Measurements from ENCODE around the gene SSBP3.

DNA sequence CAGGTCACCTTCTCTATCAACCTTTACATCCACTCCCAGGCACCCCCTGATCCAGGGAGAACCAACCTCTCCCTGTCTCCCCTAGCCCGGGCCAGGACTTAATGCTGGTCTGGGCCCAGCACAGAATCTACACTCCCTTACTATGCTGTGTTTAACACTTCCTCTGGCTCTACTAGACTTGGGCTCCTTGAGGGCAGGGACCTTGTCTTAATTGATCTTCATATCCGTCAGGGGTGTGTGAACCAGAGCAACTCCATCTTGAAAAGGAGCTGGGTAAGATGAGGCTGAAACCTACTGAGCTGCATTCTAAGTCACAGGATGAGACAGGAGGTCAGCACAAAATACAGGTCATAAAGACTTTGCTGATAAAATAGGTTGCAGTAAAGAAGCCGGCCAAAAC is 98.9 kb downstream of the SSBP3 start:
- TF ChIP-seq, protein P1, sequence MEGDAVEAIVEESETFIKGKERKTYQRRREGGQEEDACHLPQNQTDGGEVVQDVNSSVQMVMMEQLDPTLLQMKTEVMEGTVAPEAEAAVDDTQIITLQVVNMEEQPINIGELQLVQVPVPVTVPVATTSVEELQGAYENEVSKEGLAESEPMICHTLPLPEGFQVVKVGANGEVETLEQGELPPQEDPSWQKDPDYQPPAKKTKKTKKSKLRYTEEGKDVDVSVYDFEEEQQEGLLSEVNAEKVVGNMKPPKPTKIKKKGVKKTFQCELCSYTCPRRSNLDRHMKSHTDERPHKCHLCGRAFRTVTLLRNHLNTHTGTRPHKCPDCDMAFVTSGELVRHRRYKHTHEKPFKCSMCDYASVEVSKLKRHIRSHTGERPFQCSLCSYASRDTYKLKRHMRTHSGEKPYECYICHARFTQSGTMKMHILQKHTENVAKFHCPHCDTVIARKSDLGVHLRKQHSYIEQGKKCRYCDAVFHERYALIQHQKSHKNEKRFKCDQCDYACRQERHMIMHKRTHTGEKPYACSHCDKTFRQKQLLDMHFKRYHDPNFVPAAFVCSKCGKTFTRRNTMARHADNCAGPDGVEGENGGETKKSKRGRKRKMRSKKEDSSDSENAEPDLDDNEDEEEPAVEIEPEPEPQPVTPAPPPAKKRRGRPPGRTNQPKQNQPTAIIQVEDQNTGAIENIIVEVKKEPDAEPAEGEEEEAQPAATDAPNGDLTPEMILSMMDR (IDR thresholded peaks at IDR 0.05): no peak
- TF ChIP-seq EP300 (IDR thresholded peaks at IDR 0.05) (no peak), POLR2A (IDR thresholded peaks at IDR 0.05) (no peak)

Data from tibial nerve (tissue), 4 donors.